Erythroblast (primary cell): ENCODE results near the gene PLD5.
"Not testable (repeated sequence)": the region's sequence is repeated elsewhere in the genome, so short reads cannot be mapped to it uniquely, and the experiment has no call there.

Experiments
- DNase-seq, 2 experiments: peaks; one replicate each; lab custom pipeline; 2025; lab: John Stamatoyannopoulos, UW
- GATA1 ChIP-seq: IDR thresholded peaks from 2 replicates; pipeline ENCODE4 v1.6.1; 2011; ENCODE audit warnings: low read depth, mild to moderate bottlenecking, control low read depth, low read length, moderate library complexity
- POLR2A ChIP-seq: IDR thresholded peaks from 2 replicates; pipeline ENCODE4 v1.6.1; 2011; ENCODE audit warnings: mild to moderate bottlenecking, low read length

The PLD5 gene

DNA sequence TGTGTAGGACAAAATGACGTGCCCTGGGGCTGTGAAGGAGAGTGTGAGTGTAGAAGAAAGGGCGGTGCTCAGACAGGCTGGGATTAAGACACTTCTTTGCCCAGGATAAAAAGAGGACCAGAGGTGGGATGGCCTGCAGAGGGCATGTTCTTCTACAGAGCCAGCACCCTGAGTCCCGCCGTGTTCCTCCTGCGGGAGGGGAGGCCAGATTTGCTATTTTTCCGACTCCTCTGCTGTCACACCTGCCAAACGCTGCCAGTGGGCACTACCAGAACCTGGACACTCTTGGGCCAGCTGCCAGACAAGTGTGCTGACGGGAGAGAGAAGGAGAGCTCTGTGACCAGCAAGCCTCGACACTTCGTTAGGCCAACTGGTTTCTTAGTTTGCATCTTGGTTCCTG is 206.4 kb downstream of the PLD5 start:
- DNase-seq: no peak
- TF ChIP-seq POLR2A: no peak
- TF ChIP-seq GATA1: no peak

DNA sequence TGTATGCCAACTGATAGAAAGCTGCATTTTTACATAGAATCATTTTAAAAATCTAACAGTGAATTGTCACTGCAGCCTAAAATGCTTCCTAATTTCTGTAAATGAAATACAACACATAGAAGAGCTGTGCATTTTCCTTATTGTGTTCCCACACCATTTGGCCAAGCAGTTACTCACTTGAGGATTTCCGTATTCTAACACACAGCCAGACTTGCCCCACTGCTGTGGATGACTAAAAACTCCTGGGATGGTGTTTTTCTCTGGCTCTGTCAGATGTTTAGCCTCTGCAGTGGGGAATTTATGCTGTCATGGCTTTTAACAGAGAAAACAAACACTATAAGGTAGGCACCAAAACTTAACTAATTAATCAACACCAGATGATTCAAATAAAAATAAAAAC is 209.6 kb downstream of the PLD5 start:
- not testable (repeated sequence) for DNase-seq

- DNase-seq: not testable (repeated sequence)
Observed at GRCh38 chr1:242314085-242314649, 210.3 kb downstream of the PLD5 start.

DNA sequence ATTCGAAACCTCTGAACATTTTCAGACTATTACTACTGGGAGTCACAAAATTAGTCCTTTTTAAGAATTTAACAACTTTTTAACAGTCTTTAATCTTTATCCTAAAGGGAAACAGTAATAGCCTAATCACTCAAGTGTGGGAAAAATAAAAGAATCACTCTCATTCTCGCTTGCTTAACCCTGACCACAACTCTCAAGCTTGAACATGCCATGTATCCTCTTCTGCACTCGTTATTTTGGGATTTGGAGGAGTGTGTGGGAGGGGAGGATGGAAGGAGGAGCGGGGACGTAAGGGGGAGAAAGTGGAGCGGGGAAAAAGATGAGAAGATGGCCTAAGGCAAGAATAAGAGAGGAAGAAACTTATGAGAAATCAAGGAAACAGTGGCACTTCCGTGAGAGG is 215.8 kb downstream of the PLD5 start:
- DNase-seq: not testable (repeated sequence)

DNA sequence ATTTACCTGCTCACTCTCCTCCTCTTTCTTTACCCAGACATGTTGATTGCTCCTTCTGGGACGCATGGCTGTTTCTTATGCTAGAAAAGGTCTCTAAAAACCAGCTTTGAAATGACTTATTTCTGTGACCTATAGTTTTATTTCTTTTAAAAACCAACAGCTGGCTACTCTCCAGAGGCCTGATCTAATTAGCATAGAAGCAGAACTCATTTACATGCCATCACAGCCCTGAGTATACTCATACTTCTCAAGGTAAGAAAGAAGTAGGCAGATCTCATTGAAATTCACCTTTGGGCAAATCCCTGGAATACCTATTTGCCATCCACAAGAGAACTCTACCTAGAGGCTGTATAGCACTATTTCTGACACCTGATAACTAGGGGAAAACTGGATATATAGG is 230.7 kb downstream of the PLD5 start:
- DNase-seq: not testable (repeated sequence)

DNA sequence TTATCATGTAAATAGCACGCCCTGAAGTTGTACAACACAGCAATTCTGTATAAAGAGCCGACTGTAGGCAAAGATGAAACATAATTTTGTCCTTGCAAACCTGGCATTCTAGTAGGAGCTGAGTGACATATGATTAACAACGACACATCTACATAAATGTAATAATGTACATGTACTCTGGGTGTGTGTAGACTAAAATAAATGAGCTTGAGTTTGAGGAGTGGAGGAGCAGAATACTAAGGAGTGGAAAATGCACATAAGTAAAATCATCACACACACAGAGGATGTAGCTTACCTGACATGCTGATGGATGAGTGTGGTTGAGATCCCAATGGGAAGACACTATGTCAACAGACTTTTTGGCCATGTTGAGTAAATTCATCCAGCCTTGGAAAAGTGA is 236.4 kb downstream of the PLD5 start:
- DNase-seq: not testable (repeated sequence)

DNA sequence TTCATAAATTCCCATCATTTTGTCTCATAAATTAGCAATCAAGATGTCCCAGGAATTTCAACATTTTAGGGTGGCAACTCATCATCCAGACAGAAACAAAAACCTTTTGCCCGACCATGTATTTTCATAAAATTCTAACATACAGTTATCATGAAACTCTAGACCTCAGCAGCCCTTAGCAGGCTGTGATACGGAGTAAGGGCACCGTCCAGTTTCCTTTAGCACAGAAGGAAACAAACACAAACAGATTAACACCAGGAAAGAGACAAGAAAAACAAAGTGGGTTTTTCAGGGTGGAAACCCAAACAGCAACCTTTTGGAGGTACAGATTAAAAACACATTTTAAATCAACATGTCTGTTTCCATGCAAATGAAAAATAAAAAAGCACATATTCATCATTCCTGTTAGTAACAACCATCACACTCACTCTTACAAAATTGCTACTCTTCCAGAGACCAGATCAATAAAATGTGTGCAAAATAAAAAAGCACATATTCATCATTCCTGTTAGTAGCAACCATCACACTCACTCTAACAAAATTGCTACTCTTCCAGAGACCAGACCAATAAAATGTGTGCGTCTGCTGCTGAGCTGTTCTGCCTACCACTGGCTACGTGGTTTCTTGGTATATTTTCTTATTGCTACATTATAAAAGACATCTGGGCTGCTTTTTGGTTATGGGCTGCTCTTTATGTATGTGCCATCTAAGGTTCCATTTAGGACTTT is 241.6 kb downstream of the PLD5 start:
- DNase-seq: not testable (repeated sequence)

DNA sequence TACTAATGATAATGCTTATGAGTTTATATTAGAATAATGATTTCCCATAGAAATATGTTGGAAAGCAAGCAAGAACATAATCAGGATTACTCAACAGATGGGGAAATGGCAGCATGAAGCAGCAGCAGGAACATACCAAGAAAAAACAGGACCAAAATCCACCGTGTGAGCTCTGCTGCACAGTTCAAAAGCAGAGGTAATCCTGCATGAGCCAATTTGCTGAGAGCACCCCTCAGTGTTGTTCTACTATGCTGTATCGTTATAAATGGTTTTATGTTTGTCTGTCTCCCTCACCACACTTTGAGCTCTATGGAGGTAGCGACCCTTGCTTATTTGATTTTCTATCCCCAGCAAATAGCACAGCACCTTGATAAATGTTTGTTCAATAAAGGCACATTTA is 246.1 kb downstream of the PLD5 start:
- DNase-seq: not testable (repeated sequence)

DNA sequence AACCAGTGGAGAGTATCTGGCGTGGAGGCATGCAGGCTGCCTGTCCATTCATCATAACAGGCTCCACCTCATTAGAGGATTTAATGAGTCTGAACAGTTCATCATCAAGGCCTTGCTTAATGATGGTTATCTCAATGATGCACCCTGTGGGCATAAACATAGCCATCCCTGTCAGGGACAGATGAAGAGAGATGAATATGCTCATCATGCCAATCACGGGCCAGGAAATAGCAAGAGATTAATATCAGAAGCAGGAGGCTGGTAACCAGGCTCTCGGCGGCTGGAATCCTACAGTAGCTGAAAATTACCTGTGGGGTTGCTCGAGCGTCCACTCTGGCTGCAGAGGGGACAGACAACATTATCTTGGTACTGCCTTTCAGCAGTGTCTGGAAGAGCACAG is 247.7 kb downstream of the PLD5 start:
- DNase-seq: not testable (repeated sequence)

- DNase-seq: not testable (repeated sequence)
Observed at GRCh38 chr1:242267004-242267403, 257.5 kb downstream of the PLD5 start.

DNA sequence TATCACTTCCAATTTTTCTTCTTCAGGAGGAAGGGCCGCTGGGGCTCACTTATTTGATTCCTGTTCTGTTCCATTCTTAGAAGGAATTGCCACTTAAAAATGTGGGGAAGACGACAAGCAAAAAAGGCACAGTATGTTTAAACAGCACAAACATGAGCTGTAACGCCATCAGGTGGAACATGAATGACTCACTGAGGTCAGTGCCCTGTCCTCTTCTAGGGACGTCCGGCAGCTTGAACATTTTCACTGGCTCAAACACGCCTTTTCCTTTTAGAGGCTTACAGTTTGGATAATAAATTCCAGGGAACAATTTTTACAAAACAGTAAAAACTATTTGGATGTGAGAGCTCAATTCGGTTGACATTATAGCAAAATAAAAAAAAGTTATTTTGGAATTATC is 260.1 kb downstream of the PLD5 start:
- DNase-seq: not testable (repeated sequence)

DNA sequence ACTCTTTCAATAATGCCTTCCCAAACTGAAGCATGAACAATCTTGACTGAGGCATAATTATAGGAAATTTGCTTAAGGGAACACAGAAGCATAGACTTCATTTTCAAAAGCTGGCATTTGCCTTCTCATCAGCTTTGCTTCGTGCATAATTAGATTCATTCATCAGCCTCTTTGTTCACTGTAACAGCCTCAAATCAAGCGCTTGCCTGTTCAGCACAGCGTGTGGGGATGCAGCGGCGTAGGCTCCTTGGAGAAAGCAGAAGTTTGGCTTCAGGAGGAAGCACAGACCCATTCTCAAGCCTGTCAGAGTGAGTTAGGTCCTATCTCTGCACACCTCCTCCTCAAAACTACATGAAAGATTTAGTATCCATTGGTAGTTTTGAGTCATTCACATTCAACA is 279.2 kb downstream of the PLD5 start:
- TF ChIP-seq POLR2A: no peak
- TF ChIP-seq GATA1: no peak
- no peak for DNase-seq

GRCh38 chr1:242243472-242243871 is 281.0 kb downstream of the PLD5 start:
- no peak for TF ChIP-seq POLR2A
- TF ChIP-seq GATA1: no peak
- no peak for DNase-seq

DNA sequence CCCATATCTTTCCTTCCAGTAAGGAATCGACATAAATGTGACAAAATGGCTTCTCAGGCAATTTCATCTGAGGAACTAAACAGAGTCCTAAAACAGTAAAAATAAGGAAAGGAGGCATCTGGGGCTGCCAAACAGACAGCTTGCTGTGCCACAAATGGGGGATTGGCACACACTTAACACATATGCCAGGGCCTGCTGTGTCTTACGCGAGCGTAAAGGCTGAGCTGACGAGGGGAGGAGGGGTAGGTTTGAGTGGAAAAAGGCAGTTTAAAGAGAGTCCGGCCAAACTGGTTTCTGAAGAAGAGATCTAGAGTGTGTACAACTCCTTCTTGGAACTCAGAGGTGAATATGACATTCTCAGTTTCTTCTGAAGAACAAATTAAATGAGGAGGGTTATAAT is 281.5 kb downstream of the PLD5 start:
- no peak for DNase-seq
- TF ChIP-seq GATA1: no peak
- TF ChIP-seq POLR2A: no peak

DNA sequence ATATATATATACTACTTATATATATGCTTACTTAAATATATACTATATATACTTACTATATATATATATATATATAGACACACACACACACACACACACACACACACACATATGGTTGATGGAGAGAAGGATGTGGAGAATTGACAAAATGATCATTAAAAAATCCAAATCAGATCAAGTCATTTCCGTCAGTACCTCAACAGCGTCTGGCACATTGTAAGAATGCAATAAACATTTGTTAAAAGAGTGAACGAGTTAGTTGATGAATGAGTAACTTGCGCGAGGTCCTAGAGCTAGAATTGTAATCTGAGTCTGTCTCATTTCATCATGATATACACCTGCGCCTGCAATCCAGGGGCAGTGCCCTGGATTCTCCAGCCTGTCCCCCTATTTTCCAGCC is 282.6 kb downstream of the PLD5 start:
- TF ChIP-seq GATA1 (no peak), POLR2A (no peak)
- no peak for DNase-seq

DNA sequence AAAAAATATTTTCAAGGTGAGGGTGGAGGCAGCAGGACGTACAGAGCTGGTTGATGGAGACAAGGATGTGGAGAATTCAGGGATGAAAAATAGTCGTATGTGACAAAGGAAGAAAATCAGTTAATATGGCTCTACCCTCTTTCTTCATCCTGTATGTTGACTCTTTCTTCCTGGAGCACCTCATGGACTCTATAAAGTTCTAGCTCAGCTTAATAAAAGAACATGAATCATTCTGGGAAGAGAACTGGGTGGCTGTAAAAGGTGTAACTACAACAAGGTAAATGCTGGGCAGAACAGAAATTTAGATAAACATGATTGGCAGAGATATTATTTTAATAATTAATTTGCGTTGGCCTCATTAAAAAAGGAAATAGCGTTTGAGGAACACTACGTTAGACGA is 283.8 kb downstream of the PLD5 start:
- no peak for TF ChIP-seq POLR2A
- TF ChIP-seq GATA1: no peak
- no peak for DNase-seq

GRCh38 chr1:242240077-242240476 is 284.4 kb downstream of the PLD5 start:
- TF ChIP-seq GATA1 (no peak), POLR2A (no peak)
- DNase-seq: no peak
